Smooth muscle cell (in vitro differentiated cells): Measurements from ENCODE around the gene AMER3. TPM values are rescaled to one million over a fixed set of nuclear protein-coding genes. Genes with fewer than 3 reads are reported as not detected.

Source experiments
- DNase-seq: peaks from one replicate; lab custom pipeline; 2025; ENCODE audit not compliant: unreplicated experiment; lab: John Stamatoyannopoulos, UW
- H2AFZ ChIP-seq: fragments of 200-600 bp; sonication (generic); 2 replicates; pipeline ENCODE4 v1.6.0; 2016; ENCODE audit warnings: antibody characterized with exemption, low read depth, mild to moderate bottlenecking
- H3F3A ChIP-seq: fragments of 200-600 bp; sonication (generic); 2 replicates; pipeline ENCODE4 v1.6.0; 2017; ENCODE audit warnings: antibody characterized with exemption, low read depth
- H3K27ac ChIP-seq: fragments of 200-600 bp; sonication (generic); 2 replicates; pipeline ENCODE4 v1.5.1; 2016; ENCODE audit warnings: low read depth, mild to moderate bottlenecking
- H3K27me3 ChIP-seq: fragments of 200-600 bp; sonication (generic); 2 replicates; pipeline ENCODE4 v1.6.1; 2016; ENCODE audit warnings: low read depth, mild to moderate bottlenecking
- H3K36me3 ChIP-seq: fragments of 200-600 bp; sonication (generic); 2 replicates; pipeline ENCODE4 v1.5.1; 2016; ENCODE audit warnings: low read depth
- H3K4me1 ChIP-seq: fragments of 200-600 bp; sonication (generic); 2 replicates; pipeline ENCODE4 v1.5.1; 2016; ENCODE audit warnings: low read depth
- H3K4me2 ChIP-seq: fragments of 200-600 bp; sonication (generic); 2 replicates; pipeline ENCODE4 v1.6.0; 2016; ENCODE audit warnings: mild to moderate bottlenecking
- H3K4me3 ChIP-seq: fragments of 200-600 bp; sonication (generic); 2 replicates; pipeline ENCODE4 v1.5.1; 2016; ENCODE audit warnings: mild to moderate bottlenecking
- H3K79me2 ChIP-seq: fragments of 200-600 bp; sonication (generic); 2 replicates; pipeline ENCODE4 v1.6.0; 2016; ENCODE audit warnings: low read depth, mild to moderate bottlenecking
- H3K9ac ChIP-seq: fragments of 200-600 bp; sonication (generic); 2 replicates; pipeline ENCODE4 v1.6.0; 2016; ENCODE audit warnings: low read depth
- H3K9me3 ChIP-seq: fragments of 200-600 bp; sonication (generic); replicated peaks from 2 replicates; pipeline ENCODE4 v1.5.1; 2016; ENCODE audit warnings: low read depth
- H4K20me1 ChIP-seq: fragments of 200-600 bp; sonication (generic); 2 replicates; pipeline ENCODE4 v1.6.0; 2016; ENCODE audit warnings: low read depth
- WGBS: methylation state at CpG from one replicate; pipeline ENCODE4 v1.1.7; 2016; ENCODE audit warnings: low lambda C conversion rate; 5-methylcytosine and 5-hydroxymethylcytosine counted together
- polyA plus RNA-seq: library from polyadenylated mRNA; unstranded; fragments of >200 nt; fragmentation: Nextera tagmentation; extraction: Ambion mirVana; gene quantifications from 2 replicates; pipeline ENCODE4 v1.2.1, GENCODE V29; 2016
- total RNA-seq: library from RNA; depleted of rRNA; stranded (reverse); fragments of >200 nt; gene quantifications from 2 replicates; pipeline ENCODE4 v1.2.3, GENCODE V29; 2014
- TF ChIP-seq, protein P1 (sequence below): fragments of 200-600 bp; sonication (generic); IDR thresholded peaks from 2 replicates; pipeline ENCODE4 v1.5.1; 2017; ENCODE audit warnings: borderline replicate concordance, mild to moderate bottlenecking, antibody characterized with exemption; ENCODE audit not compliant: insufficient read depth, poor library complexity, severe bottlenecking

Gene AMER3
- total and polyA plus RNA-seq, 2 experiments from 2014 or later = not detected

- no peak overlapping the region for H3K9ac ChIP-seq
- H3K9me3 ChIP-seq = no peaks in the 10 kb centered on the region
- H4K20me1 ChIP-seq = no peaks in the 10 kb centered on the region
- H3K36me3 ChIP-seq = no peaks in the 10 kb centered on the region
- H3K4me1 ChIP-seq = no peaks in the 10 kb centered on the region
- no peak overlapping the region for H3K27ac ChIP-seq
- TF ChIP-seq, protein P1, sequence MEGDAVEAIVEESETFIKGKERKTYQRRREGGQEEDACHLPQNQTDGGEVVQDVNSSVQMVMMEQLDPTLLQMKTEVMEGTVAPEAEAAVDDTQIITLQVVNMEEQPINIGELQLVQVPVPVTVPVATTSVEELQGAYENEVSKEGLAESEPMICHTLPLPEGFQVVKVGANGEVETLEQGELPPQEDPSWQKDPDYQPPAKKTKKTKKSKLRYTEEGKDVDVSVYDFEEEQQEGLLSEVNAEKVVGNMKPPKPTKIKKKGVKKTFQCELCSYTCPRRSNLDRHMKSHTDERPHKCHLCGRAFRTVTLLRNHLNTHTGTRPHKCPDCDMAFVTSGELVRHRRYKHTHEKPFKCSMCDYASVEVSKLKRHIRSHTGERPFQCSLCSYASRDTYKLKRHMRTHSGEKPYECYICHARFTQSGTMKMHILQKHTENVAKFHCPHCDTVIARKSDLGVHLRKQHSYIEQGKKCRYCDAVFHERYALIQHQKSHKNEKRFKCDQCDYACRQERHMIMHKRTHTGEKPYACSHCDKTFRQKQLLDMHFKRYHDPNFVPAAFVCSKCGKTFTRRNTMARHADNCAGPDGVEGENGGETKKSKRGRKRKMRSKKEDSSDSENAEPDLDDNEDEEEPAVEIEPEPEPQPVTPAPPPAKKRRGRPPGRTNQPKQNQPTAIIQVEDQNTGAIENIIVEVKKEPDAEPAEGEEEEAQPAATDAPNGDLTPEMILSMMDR = no peak
- no peaks in the 10 kb centered on the region for H3K27me3 ChIP-seq
- 82% methylated on average over 4 of the region's 4 CpGs for WGBS
- no peak overlapping the region for H3K4me2 ChIP-seq
- no peak overlapping the region for H3K4me3 ChIP-seq
- H2AFZ ChIP-seq = no peak overlapping the region
- no peaks in the 10 kb centered on the region for H3F3A ChIP-seq
- no peak for DNase-seq
- H3K79me2 ChIP-seq = no peaks in the 10 kb centered on the region
Observed at GRCh38 chr2:130791617-130791939, 36.2 kb downstream of the AMER3 start.

GRCh38 chr2:130795431-130795830, 40.1 kb downstream of the AMER3 start:
- Histone ChIP-seq H3K4me3 (no peak overlapping the region), H2AFZ (no peak overlapping the region), H3K9ac (no peak overlapping the region), H3K36me3 (no peaks in the 10 kb centered on the region), H3K9me3 (no peaks in the 10 kb centered on the region), H3K4me2 (no peak overlapping the region), H3K79me2 (no peaks in the 10 kb centered on the region), H3K27me3 (no peaks in the 10 kb centered on the region), H3F3A (no peaks in the 10 kb centered on the region), H4K20me1 (no peaks in the 10 kb centered on the region), H3K27ac (no peak overlapping the region), H3K4me1 (no peaks in the 10 kb centered on the region)
- TF ChIP-seq, protein P1 = no peak
- 66% methylated on average over 2 of the region's 2 CpGs for WGBS
- DNase-seq = no peak

DNA sequence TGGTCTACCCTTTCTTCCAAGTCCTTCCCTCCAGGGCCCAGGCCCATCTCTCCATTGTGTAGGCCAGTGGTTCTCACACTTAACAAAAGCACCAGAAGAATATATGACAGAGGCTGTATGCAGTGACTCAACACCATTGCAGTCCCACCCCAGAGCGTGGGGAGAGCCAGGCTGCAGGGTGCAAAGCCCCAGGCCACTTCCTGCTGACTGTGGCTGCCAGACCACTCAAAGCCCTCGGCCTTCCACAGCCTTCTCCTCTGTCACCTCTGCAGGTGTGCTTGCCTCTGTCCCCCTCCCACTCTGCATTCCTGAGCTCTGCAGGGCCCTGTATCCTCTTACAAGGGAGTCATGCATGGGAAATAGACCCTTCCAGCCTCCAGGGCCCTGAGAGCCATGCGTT, 41.0 kb downstream of the AMER3 start:
- H3K9me3 ChIP-seq = no peaks in the 10 kb centered on the region
- H3K4me3 ChIP-seq = no peak overlapping the region
- WGBS = 50% methylated on average over 3 of the region's 3 CpGs
- no peak overlapping the region for H3K27ac ChIP-seq
- no peaks in the 10 kb centered on the region for H4K20me1 ChIP-seq
- no peaks in the 10 kb centered on the region for H3F3A ChIP-seq
- no peak for DNase-seq
- TF ChIP-seq, protein P1 = no peak
- no peak overlapping the region for H3K4me2 ChIP-seq
- no peaks in the 10 kb centered on the region for H3K36me3 ChIP-seq
- no peak overlapping the region for H3K9ac ChIP-seq
- no peaks in the 10 kb centered on the region for H3K27me3 ChIP-seq
- H3K79me2 ChIP-seq = no peaks in the 10 kb centered on the region
- no peak overlapping the region for H2AFZ ChIP-seq
- H3K4me1 ChIP-seq = no peaks in the 10 kb centered on the region
